A673 (cell line): ENCODE data around the gene PBX4. TPM values are rescaled to one million over a fixed set of nuclear protein-coding genes. Genes with fewer than 3 reads are reported as not detected.
"Not testable (repeated sequence)": the region's sequence is repeated elsewhere in the genome, so short reads cannot be mapped to it uniquely, and the experiment has no call there.

ENCODE experiments used
- BruUV-seq: library from RNA; stranded (reverse); fragments of 400-500 nt; replicated peaks from 2 replicates; lab custom pipeline; 2021; lab: Mats Ljungman, UMichigan
- CTCF ChIA-PET: fragments of 300-600 bp; sonication (Branson Sonifier 250); formaldehyde crosslinking; loops from one replicate; lab custom pipeline; 2022; ENCODE audit warnings: antibody characterized with exemption; lab: Charles Lee
- POLR2A ChIA-PET: fragments of 300-600 bp; sonication (Branson Sonifier 250); formaldehyde crosslinking; loops from one replicate; lab custom pipeline; 2022; ENCODE audit warnings: antibody characterized with exemption; ENCODE audit not compliant: low non-redundant PET; lab: Charles Lee
- DNase-seq: peaks from one replicate; pipeline ENCODE4 v3.0.0-alpha.2; 2015; ENCODE audit warnings: low spot score
- H3K27ac ChIP-seq: fragments of 200-600 bp; sonication (generic); 2 replicates; pipeline ENCODE4 v1.5.1; 2016; ENCODE audit warnings: mixed run types, low read depth, mild to moderate bottlenecking, mixed read lengths, antibody characterized with exemption, low read length; ENCODE audit not compliant: poor library complexity, severe bottlenecking
- H3K27me3 ChIP-seq: fragments of 200-600 bp; sonication (generic); replicated peaks from 2 replicates; pipeline ENCODE4 v1.6.1; 2017; ENCODE audit warnings: mixed run types, low read depth, mild to moderate bottlenecking, mixed read lengths, antibody characterized with exemption, low read length; ENCODE audit not compliant: insufficient read depth, poor library complexity
- H3K36me3 ChIP-seq: fragments of 200-600 bp; sonication (generic); 2 replicates; pipeline ENCODE4 v1.6.1; 2016; ENCODE audit warnings: mixed run types, mild to moderate bottlenecking, mixed read lengths, antibody characterized with exemption, low read length; ENCODE audit not compliant: insufficient read depth, poor library complexity, severe bottlenecking
- H3K4me1 ChIP-seq: fragments of 200-600 bp; sonication (generic); 2 replicates; pipeline ENCODE4 v1.6.1; 2017; ENCODE audit warnings: mixed run types, mild to moderate bottlenecking, mixed read lengths, antibody characterized with exemption, low read length; ENCODE audit not compliant: insufficient read depth, poor library complexity, severe bottlenecking
- H3K4me3 ChIP-seq: fragments of 200-600 bp; sonication (generic); 2 replicates; pipeline ENCODE4 v1.5.1; 2016; ENCODE audit warnings: low read depth, mixed run types, mild to moderate bottlenecking, mixed read lengths, low read length; ENCODE audit not compliant: poor library complexity, severe bottlenecking
- H3K9me3 ChIP-seq: fragments of 200-600 bp; sonication (generic); 2 replicates; pipeline ENCODE4 v1.6.1; 2016; ENCODE audit warnings: mixed run types, low read depth, mild to moderate bottlenecking, mixed read lengths, antibody characterized with exemption, low read length; ENCODE audit not compliant: poor library complexity, severe bottlenecking
- CTCF ChIP-seq: fragments of 300-800, 200-600 bp; sonication (generic); conservative IDR thresholded peaks from 2 replicates; pipeline ENCODE4 v1.5.1; 2017; ENCODE audit warnings: low read depth, mild to moderate bottlenecking, antibody characterized with exemption, low read length, moderate library complexity, mixed read lengths
- EZH2 ChIP-seq: fragments of 200-600 bp; sonication (generic); IDR thresholded peaks from 2 replicates; pipeline ENCODE4 v1.6.1; 2017; ENCODE audit warnings: borderline replicate concordance, low read depth, mild to moderate bottlenecking, mixed read lengths, antibody characterized with exemption, low read length; ENCODE audit not compliant: poor library complexity, severe bottlenecking
- intact Hi-C: fragments of 100-400 bp; cut with micrococcal nuclease; formaldehyde crosslinking; loops from one replicate; pipeline ENCODE4 v1.10.0; 2022; ENCODE audit not compliant: unreplicated experiment
- total RNA-seq: library from RNA; stranded (reverse); gene quantifications from 2 replicates; pipeline ENCODE4 v1.2.3, GENCODE V29; 2021

The PBX4 gene
- total RNA-seq, 1 experiment from 2014 or later = 3.1 TPM

- DNase-seq = no peak
- intact Hi-C loops = no loop called here
- BruUV-seq = no TSS peak
- H3K4me3 ChIP-seq = no peak overlapping the region
- H3K27me3 ChIP-seq = no peaks in the 10 kb centered on the region
- no peaks in the 10 kb centered on the region for H3K4me1 ChIP-seq
- H3K27ac ChIP-seq = no peak overlapping the region
- no peaks in the 10 kb centered on the region for H3K36me3 ChIP-seq
- POLR2A ChIA-PET = no interaction called here
- no peak for TF ChIP-seq EZH2
- no peak for TF ChIP-seq CTCF
- CTCF ChIA-PET = no interaction called here
- H3K9me3 ChIP-seq = no peaks in the 10 kb centered on the region
Measured at GRCh38 chr19:19600793-19601330, 17.6 kb downstream of the PBX4 start.

- POLR2A ChIA-PET = interaction anchor here (0.7 kb wide), 1 partner anchor 301 kb away, joined by 8 read pairs; no protein-coding TSS in a partner anchor
- CTCF ChIA-PET, H3K27ac ChIP-seq, DNase-seq, H3K27me3 ChIP-seq, H3K36me3 ChIP-seq, H3K4me3 ChIP-seq, BruUV-seq, intact Hi-C loops, H3K4me1 ChIP-seq, H3K9me3 ChIP-seq: not testable (repeated sequence)
Measured at GRCh38 chr19:19598728-19599451, 19.6 kb downstream of the PBX4 start.

- ChIA-PET POLR2A (interaction anchor here (0.7 kb wide), 1 partner anchor 302 kb away, joined by 8 read pairs; no protein-coding TSS in a partner anchor), CTCF (no interaction called here)
- no peak overlapping the region for H3K4me3 ChIP-seq
- no peaks in the 10 kb centered on the region for H3K27me3 ChIP-seq
- TF ChIP-seq CTCF = no peak
- TF ChIP-seq EZH2 = no peak
- BruUV-seq = no TSS peak
- no peaks in the 10 kb centered on the region for H3K4me1 ChIP-seq
- no peaks in the 10 kb centered on the region for H3K9me3 ChIP-seq
- intact Hi-C loops = no loop called here
- H3K36me3 ChIP-seq = no peaks in the 10 kb centered on the region
- no peak for DNase-seq
- no peak overlapping the region for H3K27ac ChIP-seq
Measured at GRCh38 chr19:19597809-19598306, 20.6 kb downstream of the PBX4 start.
